ENCODE measurements around the gene TNS4. TPM values are rescaled to one million over a fixed set of nuclear protein-coding genes. Genes with fewer than 3 reads are reported as not detected.

The TNS4 gene
- polyA plus RNA-seq, 5 donors, result 0.05 to 0.28 (median 0.20) TPM

DNA sequence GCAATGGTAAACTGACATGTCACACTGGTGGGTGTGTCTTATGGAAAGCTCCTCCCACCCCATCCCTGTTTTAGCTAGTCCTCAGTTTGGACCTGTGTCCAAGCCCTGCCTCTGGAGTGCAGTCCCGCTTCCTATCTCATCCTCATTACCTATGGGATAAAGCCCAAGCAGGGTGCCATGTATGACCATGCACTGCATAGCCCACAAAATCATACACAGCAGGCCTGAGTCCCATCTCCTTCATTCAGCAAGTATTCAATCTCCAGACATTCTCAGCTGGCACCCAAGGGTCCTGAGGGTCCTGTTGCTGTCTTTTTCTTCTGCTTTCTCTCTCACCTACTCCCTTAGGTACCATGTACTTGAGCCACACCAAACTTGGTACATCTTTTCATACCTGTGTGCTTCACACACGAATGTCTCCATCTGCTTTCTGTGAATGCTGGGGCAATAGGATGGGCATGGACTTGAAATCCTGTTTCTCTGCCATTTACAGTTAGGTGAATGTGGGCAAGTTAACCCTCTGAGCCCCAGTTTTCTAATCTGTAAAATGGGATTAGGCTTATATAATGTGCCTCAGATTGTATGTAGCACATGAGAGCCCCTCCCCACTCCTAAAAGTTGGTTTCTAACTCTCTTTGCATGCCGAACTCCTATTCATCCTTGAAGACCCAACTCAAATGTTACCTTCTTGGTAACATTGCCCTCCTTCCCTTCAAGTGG lies 28.5 kb downstream of the TNS4 start:
- DNase-seq, result no peak

GRCh38 chr17:40471846-40472732 lies 29.3 kb downstream of the TNS4 start:
- no peak for DNase-seq

DNA sequence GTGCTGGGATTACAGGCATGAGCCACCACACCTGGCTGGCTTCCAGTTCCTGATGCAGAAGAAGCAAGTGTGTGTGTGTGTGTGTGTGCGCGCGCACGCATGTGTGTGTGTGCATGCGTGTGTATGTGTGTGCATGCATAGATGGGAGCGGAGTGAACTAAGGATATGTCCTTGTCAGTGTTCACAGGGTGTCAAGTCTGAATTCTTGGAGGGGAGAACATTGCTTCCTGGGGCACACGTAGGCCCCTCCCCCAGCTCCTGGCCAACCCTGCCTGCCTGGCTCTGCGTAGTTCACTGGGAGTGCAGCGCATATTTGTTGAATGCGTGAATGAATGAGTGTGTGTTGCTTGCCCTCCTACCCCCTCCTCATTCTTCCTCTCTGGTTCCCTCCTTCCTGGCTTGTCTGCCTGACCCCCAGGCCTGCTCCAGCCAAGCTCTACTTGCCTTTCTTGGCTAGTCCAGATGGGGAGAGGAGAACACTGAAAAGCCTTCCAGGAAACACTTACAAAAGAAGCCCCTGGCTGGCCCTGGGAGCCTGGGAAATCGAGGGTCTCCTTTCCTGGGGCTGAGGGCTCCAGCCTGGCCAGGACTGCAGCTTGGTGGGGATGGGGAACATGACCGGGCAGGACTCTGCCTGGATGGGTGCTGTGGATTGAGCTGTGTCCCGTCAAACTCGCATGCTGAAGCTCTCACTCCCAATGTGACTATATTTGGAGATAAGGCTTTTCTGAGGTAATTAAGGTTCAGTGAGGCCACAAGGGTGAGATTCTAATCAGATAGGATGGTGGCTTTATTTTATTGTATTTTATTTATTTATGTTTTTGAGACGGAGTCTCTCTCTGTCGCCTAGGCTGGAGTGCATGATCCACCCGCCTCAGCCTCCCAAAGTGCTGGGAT lies 30.2 kb downstream of the TNS4 start:
- DNase-seq, result no peak

- DNase-seq, result no peak
Measured at GRCh38 chr17:40469805-40470675, 31.4 kb downstream of the TNS4 start.

DNA sequence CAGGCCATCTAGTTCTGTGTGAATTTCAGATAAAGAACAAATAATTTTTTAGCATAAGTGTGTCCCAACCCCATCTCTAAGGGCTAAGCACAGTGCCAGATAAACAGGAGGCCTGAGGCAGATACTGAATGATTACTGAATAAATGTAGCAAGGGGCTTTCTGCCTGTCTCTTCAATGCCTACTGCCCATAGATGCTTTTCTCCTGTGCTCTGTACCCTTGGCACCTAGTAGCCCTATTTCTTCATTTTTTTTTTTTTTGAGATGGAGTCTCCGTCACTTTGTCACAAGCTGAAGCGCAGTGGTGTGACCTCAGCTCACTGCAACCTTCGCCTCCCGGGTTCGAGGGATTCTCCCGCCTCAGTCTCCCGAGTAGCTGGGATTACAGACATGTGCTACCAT lies 32.9 kb downstream of the TNS4 start:
- no peak for DNase-seq

GRCh38 chr17:40467281-40467867 lies 34.0 kb downstream of the TNS4 start:
- DNase-seq, result no peak

DNA sequence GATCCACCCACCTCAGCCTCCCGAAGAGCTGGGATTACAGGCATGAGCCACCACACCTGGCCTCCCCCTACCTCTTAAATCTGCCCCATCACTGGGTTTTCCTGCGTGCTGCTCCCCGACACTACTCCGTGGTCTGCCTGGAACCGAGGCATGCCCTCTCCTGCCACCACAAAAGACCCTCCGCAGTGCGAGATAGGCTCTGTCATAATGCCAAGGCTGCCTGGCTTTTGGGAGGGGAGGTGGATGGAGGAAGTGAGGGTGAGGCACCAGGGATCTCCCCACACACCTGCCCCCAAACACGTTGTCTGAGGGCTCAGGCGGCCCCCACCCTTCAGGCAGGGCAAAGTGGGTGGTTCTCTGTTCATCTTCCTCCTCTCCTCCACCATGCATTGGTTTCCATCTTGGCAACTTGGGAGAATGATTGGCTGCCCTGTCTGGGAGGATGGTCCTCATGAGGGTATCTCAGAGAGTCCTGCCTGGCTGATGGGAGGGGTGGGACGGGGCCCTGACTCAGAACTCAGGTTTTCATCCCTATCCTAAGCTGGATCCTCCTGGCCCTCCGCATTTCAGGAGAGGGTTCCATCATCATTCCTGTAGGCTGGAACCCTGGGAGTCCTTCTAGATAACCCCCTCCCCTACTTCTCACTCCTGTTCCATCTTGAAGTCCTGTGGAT lies 35.0 kb downstream of the TNS4 start:
- DNase-seq, result no peak

DNA sequence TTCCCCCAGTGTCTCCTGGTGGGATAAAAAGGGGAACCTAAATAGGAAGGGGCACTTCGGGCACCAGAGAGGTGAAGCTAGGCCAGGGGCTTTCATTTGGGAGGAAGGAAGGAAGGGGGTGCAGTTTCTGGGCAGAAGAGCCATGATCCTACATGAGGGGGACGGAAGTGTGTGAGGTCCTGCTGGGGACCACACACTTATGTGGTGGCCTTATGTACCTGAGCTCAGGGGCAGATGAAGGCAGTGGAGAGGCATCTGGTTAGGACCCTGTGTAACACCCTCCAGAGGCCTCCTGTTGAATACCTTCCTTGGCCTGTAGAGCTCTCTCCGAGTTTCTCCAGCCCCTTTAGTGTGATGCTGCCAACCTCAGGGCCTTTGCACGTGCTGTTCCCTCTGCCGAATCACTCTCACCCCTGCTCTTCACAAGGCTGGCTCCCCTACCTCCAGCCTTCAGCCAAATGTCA lies 37.0 kb downstream of the TNS4 start:
- no peak for DNase-seq

DNA sequence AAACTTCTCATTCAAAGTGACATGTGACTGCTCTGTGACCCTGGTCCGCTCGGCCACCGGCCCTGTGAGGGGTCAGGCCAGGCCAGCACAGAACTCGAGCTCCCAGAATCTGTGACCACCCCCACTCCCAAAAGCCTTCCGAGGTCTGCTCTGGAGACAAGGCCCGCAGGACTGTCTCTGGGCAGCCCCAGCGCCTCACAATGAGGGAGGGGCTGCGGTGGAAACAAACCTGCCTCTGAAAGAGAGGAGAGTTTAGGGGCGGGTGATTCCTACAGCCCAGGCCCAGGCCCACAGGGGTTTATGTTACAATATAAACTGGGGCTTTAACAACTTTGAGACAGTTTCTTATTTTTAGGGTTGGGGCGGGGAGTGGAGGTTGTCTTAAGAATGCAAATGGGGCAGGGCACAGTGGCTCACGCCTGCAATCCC lies 38.3 kb downstream of the TNS4 start:
- DNase-seq, result no peak

DNA sequence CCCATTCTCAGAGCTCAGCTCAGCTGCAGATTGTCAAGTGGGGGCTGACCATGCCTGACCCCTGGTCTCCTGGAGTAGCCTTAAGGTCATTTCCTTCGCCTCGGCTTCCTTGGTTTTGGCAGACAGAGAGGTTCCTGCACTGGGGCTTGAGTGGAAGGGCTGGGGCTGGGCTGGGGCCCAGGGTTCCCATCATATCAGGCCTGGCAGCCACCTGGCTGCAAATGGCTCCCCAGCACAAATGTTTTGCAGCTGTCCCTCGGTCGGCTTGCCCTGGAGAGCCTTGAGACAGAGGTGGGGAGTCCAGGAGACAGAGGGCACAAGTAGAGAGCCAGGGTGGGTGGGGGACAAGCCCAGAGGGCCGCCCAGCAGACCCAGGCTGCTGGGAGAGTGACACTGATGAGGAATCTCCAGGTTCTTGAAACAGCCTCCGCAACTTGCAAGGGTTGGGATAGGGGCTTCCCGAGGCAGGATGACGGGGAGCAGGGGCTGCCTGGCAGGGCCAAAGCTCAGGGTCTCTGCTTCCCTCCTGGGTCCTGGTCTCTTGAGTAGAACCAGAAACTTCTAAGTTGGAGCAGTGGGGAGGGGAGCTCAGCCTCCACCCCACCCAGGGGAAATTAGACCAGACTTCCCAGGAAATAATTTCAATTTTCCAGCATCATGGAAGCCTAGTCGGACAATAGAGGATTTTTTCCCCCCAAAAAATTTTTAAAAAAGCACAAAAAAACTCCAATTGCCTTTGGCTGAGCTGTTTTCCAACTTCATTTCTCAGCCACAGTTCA lies 38.9 kb downstream of the TNS4 start:
- no peak for DNase-seq

DNA sequence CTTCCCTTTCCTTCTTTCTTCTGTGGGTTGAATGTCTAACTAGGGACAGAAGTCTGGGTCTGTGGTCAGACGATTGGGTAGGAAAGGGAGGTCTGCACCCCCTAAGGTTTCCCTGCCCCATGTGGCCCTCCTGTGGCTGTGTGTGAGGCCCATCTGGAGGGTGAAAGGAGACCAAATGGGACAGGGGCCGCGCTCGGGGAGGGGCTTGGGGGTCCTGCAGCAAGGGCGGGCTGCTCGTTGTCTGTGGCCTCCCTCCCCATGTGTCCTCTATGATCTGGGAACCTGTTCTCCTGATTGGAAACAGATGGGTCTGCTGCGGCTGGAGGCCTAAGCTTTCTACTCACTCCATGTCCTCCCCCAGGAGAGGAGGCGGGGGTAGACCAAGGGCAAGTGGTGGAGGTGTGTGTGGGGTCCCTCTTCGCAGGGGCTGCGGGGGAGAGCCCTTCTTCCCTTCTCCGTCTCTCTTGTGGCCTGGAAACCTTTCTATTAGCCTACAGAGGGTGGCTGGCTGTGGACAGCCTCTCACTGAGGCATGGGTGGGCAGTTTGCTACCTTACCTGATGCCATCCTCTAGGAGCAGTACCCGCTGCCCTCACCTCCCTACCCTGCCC lies 39.6 kb downstream of the TNS4 start:
- DNase-seq, result no peak

DNA sequence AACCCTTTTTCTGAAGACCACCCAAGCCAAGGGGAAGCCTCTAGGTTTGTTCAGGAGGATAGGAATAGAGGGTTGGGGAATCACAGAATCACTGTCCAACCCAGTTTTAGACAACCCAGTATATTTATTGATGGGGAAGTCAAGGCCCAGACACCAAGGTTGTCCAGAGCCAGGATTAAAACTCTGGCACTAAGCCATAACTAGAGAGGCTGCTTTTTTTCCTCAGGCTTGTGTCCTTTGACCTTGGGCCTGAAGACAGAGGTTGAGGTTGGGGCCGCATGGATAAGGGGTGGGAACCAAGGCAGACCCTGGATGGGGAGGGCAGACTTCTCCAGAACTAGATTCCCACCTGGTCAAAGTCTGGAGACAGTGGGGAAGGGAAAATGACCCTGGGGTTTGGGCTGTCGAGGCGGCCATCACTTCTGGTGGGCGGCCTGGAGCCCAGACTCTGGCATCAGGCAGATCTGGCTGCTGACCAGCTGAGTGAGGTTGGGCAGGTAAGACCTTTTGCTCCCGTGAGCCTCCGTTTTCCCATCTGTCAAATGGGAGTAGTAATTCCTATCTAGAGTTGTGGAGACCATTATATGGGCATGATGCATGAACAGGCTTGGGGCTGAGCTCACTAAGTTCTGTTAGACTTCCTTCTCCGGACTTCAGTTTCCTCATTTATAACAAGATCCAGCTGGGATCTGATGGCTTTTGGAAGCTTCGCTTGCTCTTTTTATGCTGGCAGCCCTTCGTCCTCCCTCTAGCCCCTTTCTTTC lies 40.3 kb downstream of the TNS4 start:
- DNase-seq, result peak in 1 of 2 donors; percentile 64

DNA sequence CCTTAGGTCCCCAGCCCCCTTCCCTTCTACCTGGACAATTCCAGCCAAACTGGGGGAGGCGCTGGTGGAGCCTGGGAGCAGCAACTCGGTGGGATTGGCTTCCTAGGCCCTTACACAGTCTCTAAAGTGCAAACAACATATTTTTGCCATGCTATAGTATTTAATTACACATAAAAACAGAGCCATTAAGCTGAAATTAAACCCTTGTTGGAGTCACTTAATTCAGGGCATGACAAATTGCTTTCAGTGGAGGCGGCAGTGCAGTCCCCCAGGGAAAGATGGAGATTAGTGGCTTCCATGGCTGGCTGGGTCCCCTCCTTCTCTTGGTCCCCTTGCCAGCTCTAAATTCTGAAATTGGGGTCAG lies 40.8 kb downstream of the TNS4 start:
- no peak for DNase-seq

DNA sequence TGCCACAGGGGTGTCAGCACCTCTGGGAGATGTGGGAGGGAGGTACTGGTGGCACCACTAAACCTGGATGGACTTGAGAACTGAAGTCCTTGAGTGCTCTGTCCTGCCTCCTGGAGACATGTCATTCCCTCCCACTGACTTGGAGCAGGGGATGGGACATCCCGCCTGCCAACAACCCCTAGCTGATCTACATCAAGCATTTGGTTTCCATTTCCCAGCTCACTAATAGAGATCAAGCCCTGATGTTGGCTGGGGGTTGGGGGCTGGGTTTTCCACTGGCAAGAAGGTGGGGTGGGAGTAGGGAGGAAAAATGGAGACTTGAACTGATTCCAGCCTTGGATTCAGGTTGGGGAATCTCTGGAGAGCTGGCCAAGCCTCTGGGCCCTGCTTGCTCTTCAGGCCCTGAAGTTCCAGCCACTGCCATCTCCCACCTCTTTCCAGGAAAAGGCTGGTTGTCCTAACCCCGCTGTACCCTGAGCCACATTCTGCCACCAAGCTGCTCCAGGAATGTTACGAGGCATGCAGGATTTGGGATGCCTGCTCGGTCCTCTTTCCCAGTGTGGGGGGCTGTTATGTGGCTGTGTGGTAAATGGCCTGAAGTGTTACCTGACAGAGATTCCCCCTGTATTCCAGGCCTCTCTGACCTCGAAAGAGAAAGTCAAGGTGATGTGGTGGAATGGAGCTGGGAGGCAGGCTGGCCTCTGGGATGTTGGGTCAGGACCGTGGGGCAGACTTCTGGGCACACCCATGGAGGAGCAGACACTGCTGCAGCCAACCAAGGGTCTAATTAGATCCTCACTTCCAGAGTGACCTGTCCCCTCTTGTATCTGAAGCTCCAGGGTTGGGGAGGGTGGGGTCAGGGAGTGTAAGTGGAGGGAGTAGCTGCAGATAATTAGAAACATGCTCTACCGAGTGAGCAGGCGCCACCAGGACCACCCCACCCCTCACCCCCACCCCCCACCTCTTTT lies 41.5 kb downstream of the TNS4 start:
- no peak for DNase-seq

DNA sequence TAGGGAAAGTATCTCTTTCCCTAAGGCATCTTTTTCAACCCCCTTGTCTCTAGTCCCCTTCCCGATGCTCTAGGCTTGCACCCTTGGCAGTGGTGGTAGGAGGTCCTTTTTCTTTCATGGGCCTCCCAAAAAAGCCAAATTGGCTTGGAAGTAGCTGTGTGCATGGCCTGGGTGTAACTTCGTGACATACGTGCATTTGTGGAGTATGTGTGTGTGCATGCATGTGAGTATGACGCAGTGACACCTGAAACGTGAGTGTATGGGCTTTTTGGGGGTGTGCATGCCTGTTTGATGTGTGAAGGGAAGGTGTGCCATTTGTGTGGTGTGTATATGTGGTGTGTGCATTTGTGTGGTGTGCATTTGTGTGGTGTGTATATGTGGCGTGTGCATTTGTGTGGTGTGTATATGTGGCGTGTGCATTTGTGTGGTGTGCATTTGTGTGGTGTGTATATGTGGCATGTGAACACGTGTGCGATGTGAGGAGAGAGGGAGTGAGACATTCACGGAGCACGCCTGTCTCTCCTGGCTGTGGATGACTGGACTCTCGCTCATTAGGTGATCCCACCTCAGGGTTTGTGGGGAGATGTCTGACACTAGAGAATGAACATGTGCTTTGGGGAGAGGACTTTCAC lies 42.5 kb downstream of the TNS4 start:
- no peak for DNase-seq
